Endothelial cell of umbilical vein (primary cell): ENCODE results near the gene TMEM253.

Experiments used
- CTCF ChIP-seq, 2 donors: IDR thresholded peaks; 1 replicate in 1 of 2; 2 replicates in 1 of 2; pipeline ENCODE4 v1.5.1; 2011; ENCODE audit warnings: low read length in 2 of 2, mild to moderate bottlenecking in 2 of 2, moderate library complexity in 2 of 2, control low read depth in 1 of 2, inconsistent platforms in 1 of 2, low read depth in 1 of 2; ENCODE audit not compliant: insufficient read depth in 1 of 2; ENCODE audit errors: extremely low read depth in 1 of 2
- EZH2 ChIP-seq: IDR thresholded peaks from 2 replicates; pipeline ENCODE4 v1.6.1; 2012; ENCODE audit warnings: borderline replicate concordance, low read depth, mild to moderate bottlenecking, moderate library complexity, low read length, inconsistent platforms; ENCODE audit not compliant: severe bottlenecking
- JUN ChIP-seq: IDR thresholded peaks from 2 replicates; pipeline ENCODE4 v1.6.1; 2011; ENCODE audit warnings: borderline replicate concordance, low read depth; ENCODE audit not compliant: insufficient read length, insufficient read depth
- MYC ChIP-seq: IDR thresholded peaks from one replicate; pipeline ENCODE4 v1.6.1; 2011; ENCODE audit warnings: mild to moderate bottlenecking, low read depth, low read length
- POLR2A ChIP-seq: IDR thresholded peaks from 2 replicates; pipeline ENCODE4 v1.6.1; 2012; ENCODE audit warnings: low read depth, mild to moderate bottlenecking, control low read depth, low read length
- POLR2AphosphoS5 ChIP-seq: IDR thresholded peaks from 2 replicates; pipeline ENCODE4 v1.6.1; 2012; ENCODE audit warnings: low read depth, mild to moderate bottlenecking, control low read depth, low read length, moderate library complexity; ENCODE audit not compliant: insufficient read depth

- TF ChIP-seq CTCF (IDR thresholded peaks at IDR 0.05; ENCODE audit: extremely low read depth in 1 of 2, insufficient read depth in 1 of 2, low read depth in 1 of 2, low read length in 2 of 2) (no peak), POLR2A (no peak), EZH2 (no peak), POLR2AphosphoS5 (no peak), JUN (no peak), MYC (no peak)
Measured at GRCh38 chr14:21095430-21096205, 5.2 kb upstream of the TMEM253 start.
